GM23338 (cell line): ENCODE measurements around the gene NIPAL1. TPM values are rescaled to one million over a fixed set of nuclear protein-coding genes. Genes with fewer than 3 reads are reported as not detected.

ENCODE experiments used
- ATAC-seq: fragments of 200-7000 bp; cut with Tn5 transposase; 3 replicates; pipeline ENCODE4 v1.9.1; 2020
- DNase-seq: peaks from one replicate; pipeline ENCODE4 v3.0.0-alpha.2; 2015; ENCODE audit warnings: low spot score
- H2AFZ ChIP-seq: fragments of 200-600 bp; sonication (generic); 2 replicates; pipeline ENCODE4 v1.8.0; 2016; ENCODE audit warnings: antibody characterized with exemption, mild to moderate bottlenecking, moderate library complexity
- H3F3A ChIP-seq: fragments of 200-600 bp; sonication (generic); replicated peaks from 2 replicates; pipeline ENCODE4 v1.8.0; 2017; ENCODE audit warnings: antibody characterized with exemption, mixed run types, low read depth
- H3K27ac ChIP-seq: fragments of 200-600 bp; sonication (generic); 2 replicates; pipeline ENCODE4 v1.6.1; 2016; ENCODE audit warnings: low read depth
- H3K27me3 ChIP-seq: fragments of 200-600 bp; sonication (generic); 2 replicates; pipeline ENCODE4 v1.8.0; 2016; ENCODE audit warnings: mild to moderate bottlenecking, mixed run types, moderate library complexity; ENCODE audit not compliant: insufficient read depth
- H3K36me3 ChIP-seq: fragments of 200-600 bp; sonication (generic); 2 replicates; pipeline ENCODE4 v1.8.0; 2016; ENCODE audit warnings: mild to moderate bottlenecking; ENCODE audit not compliant: insufficient read depth
- H3K4me1 ChIP-seq: fragments of 200-600 bp; sonication (generic); 2 replicates; pipeline ENCODE4 v1.8.0; 2016; ENCODE audit warnings: mild to moderate bottlenecking, moderate library complexity; ENCODE audit not compliant: insufficient read depth
- H3K4me2 ChIP-seq: fragments of 200-600 bp; sonication (generic); 2 replicates; pipeline ENCODE4 v1.7.1; 2017; ENCODE audit warnings: mixed run types
- H3K4me3 ChIP-seq: fragments of 200-600 bp; sonication (generic); 2 replicates; pipeline ENCODE4 v1.6.1; 2016; ENCODE audit warnings: mixed run types
- H3K79me2 ChIP-seq: fragments of 200-600 bp; sonication (generic); replicated peaks from 2 replicates; pipeline ENCODE4 v1.8.0; 2017; ENCODE audit warnings: mild to moderate bottlenecking; ENCODE audit not compliant: insufficient read depth
- H3K9me2 ChIP-seq: fragments of 200-600 bp; sonication (generic); 2 replicates; pipeline ENCODE4 v1.8.0; 2017; ENCODE audit not compliant: insufficient read depth
- H4K20me1 ChIP-seq: fragments of 200-600 bp; sonication (generic); replicated peaks from 2 replicates; pipeline ENCODE4 v1.8.0; 2017; ENCODE audit warnings: mild to moderate bottlenecking; ENCODE audit not compliant: insufficient read depth
- H3K27ac Mint-ChIP-seq: 2 replicates; pipeline ENCODE4 v1.8.0; 2020; ENCODE audit warnings: inconsistent platforms, mild to moderate bottlenecking, moderate library complexity, mixed read lengths
- H3K27me3 Mint-ChIP-seq: 3 replicates; pipeline ENCODE4 v1.8.0; 2022; ENCODE audit warnings: low read depth, mild to moderate bottlenecking, moderate library complexity, mixed read lengths, inconsistent platforms; ENCODE audit not compliant: insufficient read depth, poor library complexity
- H3K36me3 Mint-ChIP-seq: 3 replicates; pipeline ENCODE4 v1.8.0; 2021; ENCODE audit warnings: low read depth, mild to moderate bottlenecking, inconsistent platforms, moderate library complexity, mixed read lengths
- H3K4me1 Mint-ChIP-seq: 3 replicates; pipeline ENCODE4 v1.8.0; 2020; ENCODE audit warnings: mild to moderate bottlenecking, inconsistent platforms, mixed read lengths
- H3K4me3 Mint-ChIP-seq: 3 replicates; pipeline ENCODE4 v1.8.0; 2021; ENCODE audit warnings: moderate library complexity, mild to moderate bottlenecking, inconsistent platforms, mixed read lengths
- H3K9me3 Mint-ChIP-seq: 3 replicates; pipeline ENCODE4 v1.8.0; 2020; ENCODE audit warnings: moderate library complexity, mild to moderate bottlenecking, inconsistent platforms, mixed read lengths
- CREB1 ChIP-seq: fragments of 250-450 bp; sonication (Bioruptor Pico); IDR thresholded peaks from 2 replicates; pipeline ENCODE4 v1.5.0; 2020; ENCODE audit warnings: low read depth, mild to moderate bottlenecking, moderate library complexity
- EZH2phosphoT487 ChIP-seq: fragments of 200-600 bp; sonication (generic); IDR thresholded peaks from one replicate; pipeline ENCODE4 v1.8.1; 2018; ENCODE audit warnings: antibody characterized with exemption; ENCODE audit not compliant: unreplicated experiment
- JUNB ChIP-seq: IDR thresholded peaks from one replicate; pipeline ENCODE4 v1.6.1; 2016; ENCODE audit warnings: antibody characterized with exemption; ENCODE audit not compliant: unreplicated experiment
- NANOG ChIP-seq: IDR thresholded peaks from 2 replicates; pipeline ENCODE4 v1.6.1; 2016; ENCODE audit warnings: antibody characterized with exemption, borderline replicate concordance
- POLR2AphosphoS5 ChIP-seq: IDR thresholded peaks from 2 replicates; pipeline ENCODE4 v1.6.1; 2016; ENCODE audit warnings: antibody characterized with exemption, low read depth
- ZNF331 ChIP-seq: fragments of 250-450 bp; sonication (Bioruptor Pico); IDR thresholded peaks from 2 replicates; pipeline ENCODE4 v1.5.0; 2020; ENCODE audit warnings: low read depth, mild to moderate bottlenecking, moderate library complexity
- polyA plus RNA-seq: library from polyadenylated mRNA; unstranded; fragments of >200 nt; fragmentation: Nextera tagmentation; extraction: Ambion mirVana; gene quantifications from 2 replicates; pipeline ENCODE4 v1.2.1, GENCODE V29; 2016
- total RNA-seq: library from RNA; depleted of rRNA; stranded (reverse); fragments of >200 nt; shearing (Covaris generic); gene quantifications from 2 replicates; pipeline ENCODE4 v1.2.3, GENCODE V29; 2014
- TF ChIP-seq, protein P1 (sequence below), 2 experiments: fragments of 200-600 bp in 1 of 2; sonication (generic) in 1 of 2; conservative IDR thresholded peaks; 2 replicates each; pipeline versions ENCODE4 v1.5.1 to v1.6.1; 2016 to 2017; ENCODE audit warnings: antibody characterized with exemption in 2 of 2, low read depth in 2 of 2, mild to moderate bottlenecking in 2 of 2, moderate library complexity in 1 of 2
- TF ChIP-seq, protein P2 (sequence below): IDR thresholded peaks from one replicate; pipeline ENCODE4 v1.6.1; 2018; ENCODE audit warnings: antibody characterized with exemption; ENCODE audit not compliant: unreplicated experiment

Gene NIPAL1
- total and polyA plus RNA-seq, 2 experiments from 2014 or later = 5.3 to 8.2 TPM

DNA sequence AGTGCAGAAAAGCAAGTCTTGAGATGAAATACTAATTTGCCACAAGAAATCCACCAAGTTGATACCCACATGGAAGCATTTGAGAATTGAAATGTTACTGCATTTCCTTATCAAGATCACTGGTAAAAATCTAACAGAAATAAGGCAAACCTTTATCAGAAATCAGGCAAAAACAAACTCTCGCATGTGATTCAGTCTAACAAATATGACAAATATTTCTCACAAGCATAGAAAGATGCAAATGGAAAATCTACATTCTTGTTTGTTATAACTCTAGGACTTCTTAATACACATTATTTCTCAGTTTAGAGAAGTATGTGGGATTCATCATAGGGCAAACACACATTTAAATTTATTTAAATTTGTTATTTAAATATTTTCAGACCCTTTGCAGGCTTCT, 64.6 kb downstream of the NIPAL1 start:
- no peak overlapping the region for H3K4me2 ChIP-seq
- no peaks in the 10 kb centered on the region for H4K20me1 ChIP-seq
- no peak overlapping the region for H3K27ac ChIP-seq
- no peaks in the 10 kb centered on the region for H3K36me3 ChIP-seq
- Mint-ChIP-seq H3K27me3 (peaks cover 1% of the 10 kb centered on the region), H3K27ac (no peak overlapping the region), H3K4me1 (no peaks in the 10 kb centered on the region), H3K4me3 (no peak overlapping the region), H3K9me3 (no peaks in the 10 kb centered on the region), H3K36me3 (no peaks in the 10 kb centered on the region)
- no peak for TF ChIP-seq POLR2AphosphoS5
- TF ChIP-seq ZNF331 (CRISPR knock-in tag) = no peak
- TF ChIP-seq JUNB = no peak
- no peak for TF ChIP-seq CREB1 (CRISPR knock-in tag)
- no peak for TF ChIP-seq EZH2phosphoT487
- TF ChIP-seq, protein P1, sequence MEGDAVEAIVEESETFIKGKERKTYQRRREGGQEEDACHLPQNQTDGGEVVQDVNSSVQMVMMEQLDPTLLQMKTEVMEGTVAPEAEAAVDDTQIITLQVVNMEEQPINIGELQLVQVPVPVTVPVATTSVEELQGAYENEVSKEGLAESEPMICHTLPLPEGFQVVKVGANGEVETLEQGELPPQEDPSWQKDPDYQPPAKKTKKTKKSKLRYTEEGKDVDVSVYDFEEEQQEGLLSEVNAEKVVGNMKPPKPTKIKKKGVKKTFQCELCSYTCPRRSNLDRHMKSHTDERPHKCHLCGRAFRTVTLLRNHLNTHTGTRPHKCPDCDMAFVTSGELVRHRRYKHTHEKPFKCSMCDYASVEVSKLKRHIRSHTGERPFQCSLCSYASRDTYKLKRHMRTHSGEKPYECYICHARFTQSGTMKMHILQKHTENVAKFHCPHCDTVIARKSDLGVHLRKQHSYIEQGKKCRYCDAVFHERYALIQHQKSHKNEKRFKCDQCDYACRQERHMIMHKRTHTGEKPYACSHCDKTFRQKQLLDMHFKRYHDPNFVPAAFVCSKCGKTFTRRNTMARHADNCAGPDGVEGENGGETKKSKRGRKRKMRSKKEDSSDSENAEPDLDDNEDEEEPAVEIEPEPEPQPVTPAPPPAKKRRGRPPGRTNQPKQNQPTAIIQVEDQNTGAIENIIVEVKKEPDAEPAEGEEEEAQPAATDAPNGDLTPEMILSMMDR (conservative IDR thresholded peaks at IDR 0.05; ENCODE audit: low read depth in 2 of 2) = no peak
- TF ChIP-seq, protein P2, sequence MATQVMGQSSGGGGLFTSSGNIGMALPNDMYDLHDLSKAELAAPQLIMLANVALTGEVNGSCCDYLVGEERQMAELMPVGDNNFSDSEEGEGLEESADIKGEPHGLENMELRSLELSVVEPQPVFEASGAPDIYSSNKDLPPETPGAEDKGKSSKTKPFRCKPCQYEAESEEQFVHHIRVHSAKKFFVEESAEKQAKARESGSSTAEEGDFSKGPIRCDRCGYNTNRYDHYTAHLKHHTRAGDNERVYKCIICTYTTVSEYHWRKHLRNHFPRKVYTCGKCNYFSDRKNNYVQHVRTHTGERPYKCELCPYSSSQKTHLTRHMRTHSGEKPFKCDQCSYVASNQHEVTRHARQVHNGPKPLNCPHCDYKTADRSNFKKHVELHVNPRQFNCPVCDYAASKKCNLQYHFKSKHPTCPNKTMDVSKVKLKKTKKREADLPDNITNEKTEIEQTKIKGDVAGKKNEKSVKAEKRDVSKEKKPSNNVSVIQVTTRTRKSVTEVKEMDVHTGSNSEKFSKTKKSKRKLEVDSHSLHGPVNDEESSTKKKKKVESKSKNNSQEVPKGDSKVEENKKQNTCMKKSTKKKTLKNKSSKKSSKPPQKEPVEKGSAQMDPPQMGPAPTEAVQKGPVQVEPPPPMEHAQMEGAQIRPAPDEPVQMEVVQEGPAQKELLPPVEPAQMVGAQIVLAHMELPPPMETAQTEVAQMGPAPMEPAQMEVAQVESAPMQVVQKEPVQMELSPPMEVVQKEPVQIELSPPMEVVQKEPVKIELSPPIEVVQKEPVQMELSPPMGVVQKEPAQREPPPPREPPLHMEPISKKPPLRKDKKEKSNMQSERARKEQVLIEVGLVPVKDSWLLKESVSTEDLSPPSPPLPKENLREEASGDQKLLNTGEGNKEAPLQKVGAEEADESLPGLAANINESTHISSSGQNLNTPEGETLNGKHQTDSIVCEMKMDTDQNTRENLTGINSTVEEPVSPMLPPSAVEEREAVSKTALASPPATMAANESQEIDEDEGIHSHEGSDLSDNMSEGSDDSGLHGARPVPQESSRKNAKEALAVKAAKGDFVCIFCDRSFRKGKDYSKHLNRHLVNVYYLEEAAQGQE = no peak
- DNase-seq = no peak
- no peak for ATAC-seq
- no peak overlapping the region for H3K4me3 ChIP-seq
- H2AFZ ChIP-seq = no peak overlapping the region
- no peaks in the 10 kb centered on the region for H3K27me3 ChIP-seq
- H3K79me2 ChIP-seq = no peaks in the 10 kb centered on the region
- no peaks in the 10 kb centered on the region for H3K9me2 ChIP-seq
- H3K4me1 ChIP-seq = no peaks in the 10 kb centered on the region
- H3F3A ChIP-seq = no peaks in the 10 kb centered on the region

DNA sequence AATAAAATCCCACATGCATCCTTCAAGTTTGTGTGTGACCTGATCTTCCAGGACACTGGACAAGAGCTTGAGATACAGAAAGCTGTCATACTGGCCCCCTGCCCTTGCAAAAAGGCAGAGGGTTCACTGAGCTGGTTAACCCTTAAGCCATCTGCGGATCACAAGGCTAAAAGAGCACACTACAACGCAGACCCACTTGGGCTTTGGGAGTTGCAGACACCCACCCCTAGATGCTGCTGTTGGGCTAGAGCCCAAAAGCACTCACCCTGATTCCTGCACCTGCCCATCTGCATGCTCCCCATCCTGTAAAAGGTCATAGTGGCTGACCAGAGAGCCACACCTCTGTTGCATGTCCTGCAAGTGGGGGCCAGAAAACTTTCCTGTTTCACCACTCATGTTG, 66.4 kb downstream of the NIPAL1 start:
- Mint-ChIP-seq H3K9me3 (no peaks in the 10 kb centered on the region), H3K27ac (no peak overlapping the region), H3K4me3 (no peak overlapping the region), H3K4me1 (no peaks in the 10 kb centered on the region), H3K27me3 (peaks cover 1% of the 10 kb centered on the region), H3K36me3 (no peaks in the 10 kb centered on the region)
- H3K79me2 ChIP-seq = no peaks in the 10 kb centered on the region
- H3K36me3 ChIP-seq = no peaks in the 10 kb centered on the region
- H4K20me1 ChIP-seq = no peaks in the 10 kb centered on the region
- H3F3A ChIP-seq = no peaks in the 10 kb centered on the region
- no peak overlapping the region for H3K27ac ChIP-seq
- no peak overlapping the region for H3K4me2 ChIP-seq
- H3K9me2 ChIP-seq = no peaks in the 10 kb centered on the region
- H3K4me1 ChIP-seq = no peaks in the 10 kb centered on the region
- no peak for TF ChIP-seq NANOG
- TF ChIP-seq, protein P1 (conservative IDR thresholded peaks at IDR 0.05; ENCODE audit: low read depth in 2 of 2) = peak; percentile 19 to 37; a peak in 3 of 4 replicates
- DNase-seq = peak; percentile 51
- H2AFZ ChIP-seq = no peak overlapping the region
- H3K27me3 ChIP-seq = no peaks in the 10 kb centered on the region
- H3K4me3 ChIP-seq = no peak overlapping the region
- ATAC-seq = peak; percentile 70
